GM19328 (cell line): Measurements from ENCODE around the gene FAM107B.
"Not testable (repeated sequence)": the region's sequence is repeated elsewhere in the genome, so short reads cannot be mapped to it uniquely, and the experiment has no call there.

Source experiments
- ATAC-seq: cut with Tn5 transposase; IDR thresholded peaks from one replicate; pipeline ENCODE4 v1.9.1; 2021; ENCODE audit warnings: mild to moderate bottlenecking, moderate library complexity; ENCODE audit not compliant: unreplicated experiment

FAM107B gene

GRCh38 chr10:14667280-14667679, 107.4 kb downstream of the FAM107B start:
- ATAC-seq = no peak

- no peak for ATAC-seq
Observed at GRCh38 chr10:14665865-14666857, 108.5 kb downstream of the FAM107B start.

- no peak for ATAC-seq
Observed at GRCh38 chr10:14665304-14665703, 109.4 kb downstream of the FAM107B start.

- no peak for ATAC-seq
Observed at GRCh38 chr10:14664345-14664744, 110.4 kb downstream of the FAM107B start.

GRCh38 chr10:14661818-14662217, 112.9 kb downstream of the FAM107B start:
- no peak for ATAC-seq

GRCh38 chr10:14660831-14661230, 113.9 kb downstream of the FAM107B start:
- ATAC-seq = no peak

GRCh38 chr10:14659626-14660196, 115.0 kb downstream of the FAM107B start:
- peak; percentile 79 for ATAC-seq

- not testable (repeated sequence) for ATAC-seq
Observed at GRCh38 chr10:14659137-14659536, 115.6 kb downstream of the FAM107B start.

GRCh38 chr10:14658331-14659127, 116.2 kb downstream of the FAM107B start:
- ATAC-seq = no peak

- no peak for ATAC-seq
Observed at GRCh38 chr10:14656052-14656730, 118.5 kb downstream of the FAM107B start.

- no peak for ATAC-seq
Observed at GRCh38 chr10:14654821-14655382, 119.8 kb downstream of the FAM107B start.

- ATAC-seq = no peak
Observed at GRCh38 chr10:14653271-14654161, 121.2 kb downstream of the FAM107B start.

- no peak for ATAC-seq
Observed at GRCh38 chr10:14652816-14653215, 121.9 kb downstream of the FAM107B start.

GRCh38 chr10:14652067-14652466, 122.6 kb downstream of the FAM107B start:
- ATAC-seq = no peak

GRCh38 chr10:14649739-14650138, 125.0 kb downstream of the FAM107B start:
- ATAC-seq = no peak

- no peak for ATAC-seq
Observed at GRCh38 chr10:14648946-14649345, 125.8 kb downstream of the FAM107B start.

GRCh38 chr10:14648005-14648765, 126.5 kb downstream of the FAM107B start:
- ATAC-seq = peak; percentile 90

GRCh38 chr10:14645239-14645960, 129.3 kb downstream of the FAM107B start:
- no peak for ATAC-seq
